CD14-positive monocyte (primary cell): Measurements from ENCODE around the gene MINDY4B. TPM values are rescaled to one million over a fixed set of nuclear protein-coding genes. Genes with fewer than 3 reads are reported as not detected.

Experiments used
- DNase-seq, 3 donors: peaks; one replicate each; pipeline ENCODE4 v3.0.0-alpha.2; 2011 to 2022
- H2AFZ ChIP-seq: 2 replicates; pipeline ENCODE4 v1.6.0; 2012; ENCODE audit warnings: mild to moderate bottlenecking, low read depth, low read length, inconsistent platforms; ENCODE audit not compliant: insufficient read depth, poor library complexity, severe bottlenecking
- H3K27ac ChIP-seq, 2 donors: 1 replicate in 1 of 2; 2 replicates in 1 of 2; pipeline ENCODE4 v1.5.1; 2012 to 2013; ENCODE audit warnings: low read length in 2 of 2, control low read depth in 1 of 2, inconsistent platforms in 1 of 2, low read depth in 1 of 2, mild to moderate bottlenecking in 1 of 2
- H3K27me3 ChIP-seq, 2 donors: one replicate each; pipeline versions ENCODE4 v1.6.0 to v1.6.1; 2011 to 2013; ENCODE audit warnings: low read length in 2 of 2; ENCODE audit not compliant: control insufficient read depth in 2 of 2, insufficient read depth in 2 of 2
- H3K36me3 ChIP-seq, 2 donors: replicated peaks in 1 of 2; 1 replicate in 1 of 2; 2 replicates in 1 of 2; pipeline versions ENCODE4 v1.5.1 to v1.6.1; 2012 to 2013; ENCODE audit warnings: low read length in 2 of 2, control low read depth in 1 of 2, inconsistent platforms in 1 of 2, mild to moderate bottlenecking in 1 of 2; ENCODE audit not compliant: insufficient read depth in 2 of 2, control insufficient read depth in 1 of 2
- H3K4me1 ChIP-seq, 2 donors: 1 replicate in 1 of 2; 2 replicates in 1 of 2; pipeline versions ENCODE4 v1.5.1 to v1.6.1; 2012 to 2013; ENCODE audit warnings: low read length in 2 of 2, control low read depth in 1 of 2, inconsistent platforms in 1 of 2, mild to moderate bottlenecking in 1 of 2, moderate library complexity in 1 of 2; ENCODE audit not compliant: insufficient read depth in 2 of 2, control insufficient read depth in 1 of 2
- H3K4me2 ChIP-seq: replicated peaks from 2 replicates; pipeline ENCODE3; 2012; ENCODE audit warnings: low read length, moderate library complexity, mild to moderate bottlenecking; ENCODE audit not compliant: poor library complexity, severe bottlenecking; ENCODE audit errors: extremely low read depth
- H3K4me3 ChIP-seq, 3 experiments: fragments of 200-600 bp in 1 of 3; sonication (generic) in 1 of 3; replicated peaks in 1 of 3; 1 replicate in 2 of 3; 2 replicates in 1 of 3; pipeline ENCODE4 v1.5.1; 2011 to 2013; ENCODE audit warnings: low read length in 3 of 3, mild to moderate bottlenecking in 3 of 3, control low read depth in 2 of 3, low read depth in 2 of 3, inconsistent platforms in 1 of 3, moderate library complexity in 1 of 3
- H3K79me2 ChIP-seq: 2 replicates; pipeline ENCODE4 v1.6.0; 2012; ENCODE audit warnings: mild to moderate bottlenecking, control low read depth, inconsistent platforms, low read length, moderate library complexity; ENCODE audit not compliant: insufficient read depth
- H3K9ac ChIP-seq: 2 replicates; pipeline ENCODE4 v1.6.0; 2017; ENCODE audit warnings: low read length, mild to moderate bottlenecking; ENCODE audit not compliant: insufficient read depth, poor library complexity, severe bottlenecking
- H3K9me3 ChIP-seq, 2 donors: replicated peaks in 1 of 2; 1 replicate in 1 of 2; 2 replicates in 1 of 2; pipeline versions ENCODE4 v1.5.1 to v1.6.1; 2012 to 2013; ENCODE audit warnings: low read length in 2 of 2, control low read depth in 1 of 2; ENCODE audit not compliant: control insufficient read depth in 1 of 2, insufficient read depth in 1 of 2
- H4K20me1 ChIP-seq: 2 replicates; pipeline ENCODE4 v1.6.0; 2012; ENCODE audit warnings: mild to moderate bottlenecking, low read length, control low read depth, moderate library complexity; ENCODE audit not compliant: insufficient read depth
- H3K27ac Mint-ChIP-seq, 7 donors: one replicate each; pipeline ENCODE4 v1.8.0; 2020; ENCODE audit warnings: mild to moderate bottlenecking in 7 of 7, mixed read lengths in 7 of 7, moderate library complexity in 6 of 7, inconsistent platforms in 2 of 7
- H3K27me3 Mint-ChIP-seq, 3 donors: one replicate each; pipeline ENCODE4 v1.8.0; 2021 to 2022; ENCODE audit warnings: low read depth in 3 of 3, mild to moderate bottlenecking in 3 of 3, mixed read lengths in 3 of 3, moderate library complexity in 3 of 3, inconsistent platforms in 1 of 3
- H3K36me3 Mint-ChIP-seq, 2 donors: one replicate each; pipeline ENCODE4 v1.8.0; 2020; ENCODE audit warnings: mixed read lengths in 2 of 2, inconsistent platforms in 1 of 2, mild to moderate bottlenecking in 1 of 2
- H3K4me1 Mint-ChIP-seq: one replicate; pipeline ENCODE4 v1.8.0; 2020; ENCODE audit warnings: mild to moderate bottlenecking, mixed read lengths
- H3K4me3 Mint-ChIP-seq, 2 donors: one replicate each; pipeline ENCODE4 v1.8.0; 2020; ENCODE audit warnings: mild to moderate bottlenecking in 2 of 2, mixed read lengths in 2 of 2, moderate library complexity in 1 of 2
- H3K9me3 Mint-ChIP-seq, 7 donors: one replicate each; pipeline ENCODE4 v1.8.0; 2020 to 2022; ENCODE audit warnings: mixed read lengths in 7 of 7, mild to moderate bottlenecking in 6 of 7, moderate library complexity in 6 of 7, inconsistent platforms in 2 of 7
- WGBS: methylation state at CpG from one replicate; pipeline ENCODE4 v1.1.5; 2013; ENCODE audit warnings: missing lambda C conversion rate; ENCODE audit not compliant: insufficient coverage; 5-methylcytosine and 5-hydroxymethylcytosine counted together
- intact Hi-C, 2 donors: fragments of 100-400 bp; cut with micrococcal nuclease; formaldehyde crosslinking; loops; one replicate each; pipeline versions ENCODE4 v1.15.0 to v1.15.1; 2023
- polyA minus RNA-seq: library from RNA; depleted of rRNA, polyadenylated mRNA; stranded (reverse); fragments of >200 nt; gene quantifications from 2 replicates; pipeline ENCODE4 v1.2.3, GENCODE V29; 2012
- polyA plus RNA-seq, 3 donors: library from polyadenylated mRNA; depleted of rRNA in 1 of 3; unstranded in 2 of 3; stranded (reverse) in 1 of 3; fragments of 300-500 nt in 2 of 3; fragments of >200 nt in 1 of 3; fragmentation: Illumina TruSeq in 2 of 3; gene quantifications; 1 replicate in 2 of 3; 2 replicates in 1 of 3; pipeline ENCODE4 v1.2.3, GENCODE V29; 2012 to 2021
- total RNA-seq, 12 experiments: library from RNA in 1 of 12; stranded (reverse) in 1 of 12; fragments of 120-200 nt in 1 of 12; gene quantifications; one replicate each; pipeline ENCODE4 v1.2.4 and lab custom pipeline; 2013 to 2026; ENCODE audit warnings: mixed read lengths in 6 of 12, inconsistent platforms in 1 of 12
- TF ChIP-seq, protein P1 (sequence below): fragments of 200-600 bp; IDR thresholded peaks from one replicate; pipeline ENCODE4 v1.8.0; 2022; ENCODE audit warnings: antibody characterized with exemption, mild to moderate bottlenecking

The MINDY4B gene
- total RNA-seq (2013) = not detected
- polyA plus RNA-seq = not detected
- polyA minus RNA-seq = not detected in 2 replicates
- total RNA-seq (lab: John Stamatoyannopoulos, UW) = 0 to 1.1 (median 0) reads per million in 11 experiments

DNA sequence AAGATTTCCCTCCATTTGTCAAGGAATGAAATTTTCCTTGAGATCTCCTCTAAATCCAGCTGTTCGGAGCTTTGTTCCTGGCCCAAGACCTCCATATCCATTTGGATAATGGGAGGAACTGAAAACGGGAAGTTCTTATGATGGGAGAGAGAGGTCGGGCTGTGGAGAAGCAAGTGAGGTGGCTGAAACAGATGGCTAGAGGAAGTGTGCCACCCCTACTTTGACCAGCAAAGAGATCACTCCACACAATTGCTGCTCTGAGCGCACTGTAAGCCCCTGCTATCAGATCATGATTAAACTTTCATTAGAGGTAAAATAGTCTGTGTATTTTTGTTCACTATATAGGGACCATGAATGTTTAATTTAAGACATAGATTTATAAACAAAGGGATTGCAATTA lies at the start of gene MINDY4B:
TSS of gene MINDY4B (minus strand) at position 101 of the 400 bp plus-strand sequence. CDS start at position 101, 0 bp downstream.
- Histone ChIP-seq H3K4me3 (no peak within 1 kb of the TSS), H3K9ac (no peak within 1 kb of the TSS), H3K27me3 (no peaks in the 10 kb centered on the region), H4K20me1 (no peaks in the 10 kb centered on the region), H3K27ac (no peak within 1 kb of the TSS), H3K36me3 (no peaks in the 10 kb centered on the region), H3K4me1 (no peaks in the 10 kb centered on the region), H2AFZ (no peak within 1 kb of the TSS), H3K79me2 (no peaks in the 10 kb centered on the region), H3K4me2 (no peak within 1 kb of the TSS), H3K9me3 (no peaks in the 10 kb centered on the region)
- DNase-seq = peak in 1 of 3 donors; percentile 19
- Mint-ChIP-seq H3K4me1 (peaks cover 6% of the 10 kb centered on the region), H3K36me3 (no peaks in the 10 kb centered on the region), H3K27ac (no peak within 1 kb of the TSS), H3K27me3 (peaks cover 1 to 2% (median 1%) of the 10 kb centered on the region in 3 donors), H3K9me3 (no peaks in the 10 kb centered on the region), H3K4me3 (no peak within 1 kb of the TSS)
- TF ChIP-seq, protein P1, sequence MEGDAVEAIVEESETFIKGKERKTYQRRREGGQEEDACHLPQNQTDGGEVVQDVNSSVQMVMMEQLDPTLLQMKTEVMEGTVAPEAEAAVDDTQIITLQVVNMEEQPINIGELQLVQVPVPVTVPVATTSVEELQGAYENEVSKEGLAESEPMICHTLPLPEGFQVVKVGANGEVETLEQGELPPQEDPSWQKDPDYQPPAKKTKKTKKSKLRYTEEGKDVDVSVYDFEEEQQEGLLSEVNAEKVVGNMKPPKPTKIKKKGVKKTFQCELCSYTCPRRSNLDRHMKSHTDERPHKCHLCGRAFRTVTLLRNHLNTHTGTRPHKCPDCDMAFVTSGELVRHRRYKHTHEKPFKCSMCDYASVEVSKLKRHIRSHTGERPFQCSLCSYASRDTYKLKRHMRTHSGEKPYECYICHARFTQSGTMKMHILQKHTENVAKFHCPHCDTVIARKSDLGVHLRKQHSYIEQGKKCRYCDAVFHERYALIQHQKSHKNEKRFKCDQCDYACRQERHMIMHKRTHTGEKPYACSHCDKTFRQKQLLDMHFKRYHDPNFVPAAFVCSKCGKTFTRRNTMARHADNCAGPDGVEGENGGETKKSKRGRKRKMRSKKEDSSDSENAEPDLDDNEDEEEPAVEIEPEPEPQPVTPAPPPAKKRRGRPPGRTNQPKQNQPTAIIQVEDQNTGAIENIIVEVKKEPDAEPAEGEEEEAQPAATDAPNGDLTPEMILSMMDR = no peak
- WGBS = no CpG with 5 or more reads among the region's 4 CpGs
- intact Hi-C loops = no loop called here

DNA sequence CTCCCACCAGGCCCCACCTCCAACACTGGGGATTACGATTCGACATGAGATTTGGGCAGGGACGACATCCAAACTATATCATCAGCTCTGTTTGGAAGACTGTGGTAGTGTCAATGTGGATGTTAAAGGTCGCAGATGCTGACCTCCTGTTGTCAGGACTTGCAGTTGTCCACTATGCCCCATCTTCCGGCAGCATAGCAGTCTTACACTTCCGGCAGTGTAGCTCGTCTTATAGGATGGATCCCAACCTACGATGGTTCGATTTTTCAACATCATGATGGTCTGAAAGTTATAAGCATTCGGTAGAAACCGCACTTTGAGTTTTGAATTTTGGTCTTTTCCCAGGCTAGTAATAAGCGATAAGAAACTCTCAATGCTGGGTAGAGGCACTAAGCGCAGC lies 46.7 kb upstream of the MINDY4B start:
- Histone ChIP-seq H3K4me1 (no peaks in the 10 kb centered on the region), H3K27me3 (no peaks in the 10 kb centered on the region), H3K4me2 (no peak overlapping the region), H3K9ac (no peak overlapping the region), H3K79me2 (no peaks in the 10 kb centered on the region), H3K27ac (no peak overlapping the region), H3K9me3 (no peaks in the 10 kb centered on the region), H4K20me1 (no peaks in the 10 kb centered on the region), H3K4me3 (no peak overlapping the region), H3K36me3 (no peaks in the 10 kb centered on the region), H2AFZ (no peak overlapping the region)
- TF ChIP-seq, protein P1 = no peak
- peaks cover 0 to 5% (median 4%) of the 10 kb centered on the region in 3 donors for H3K27me3 Mint-ChIP-seq
- no peaks in the 10 kb centered on the region for H3K36me3 Mint-ChIP-seq
- no peak overlapping the region for H3K4me3 Mint-ChIP-seq
- H3K4me1 Mint-ChIP-seq = no peaks in the 10 kb centered on the region
- no peak for DNase-seq
- no peak overlapping the region for H3K27ac Mint-ChIP-seq
- 95% methylated on average over 10 of the region's 13 CpGs for WGBS
- intact Hi-C loops = no loop called here
- H3K9me3 Mint-ChIP-seq = peaks cover 0 to 5% (median 2%) of the 10 kb centered on the region in 7 donors
